Breast epithelium (tissue), 3 donors: ENCODE data around the gene LILRB1.

Experiments
- POLR2A ChIP-seq: fragments of 450-650 bp; IDR thresholded peaks from one replicate; pipeline ENCODE4 v1.6.1; 2016; ENCODE audit warnings: antibody characterized with exemption, mild to moderate bottlenecking, moderate library complexity
- TF ChIP-seq, protein P1 (sequence below), 3 donors: fragments of 450-650 bp; IDR thresholded peaks; one replicate each; pipeline ENCODE4 v1.5.1; 2016 to 2017; ENCODE audit warnings: antibody characterized with exemption in 3 of 3, mild to moderate bottlenecking in 3 of 3, moderate library complexity in 3 of 3

- TF ChIP-seq, protein P1, sequence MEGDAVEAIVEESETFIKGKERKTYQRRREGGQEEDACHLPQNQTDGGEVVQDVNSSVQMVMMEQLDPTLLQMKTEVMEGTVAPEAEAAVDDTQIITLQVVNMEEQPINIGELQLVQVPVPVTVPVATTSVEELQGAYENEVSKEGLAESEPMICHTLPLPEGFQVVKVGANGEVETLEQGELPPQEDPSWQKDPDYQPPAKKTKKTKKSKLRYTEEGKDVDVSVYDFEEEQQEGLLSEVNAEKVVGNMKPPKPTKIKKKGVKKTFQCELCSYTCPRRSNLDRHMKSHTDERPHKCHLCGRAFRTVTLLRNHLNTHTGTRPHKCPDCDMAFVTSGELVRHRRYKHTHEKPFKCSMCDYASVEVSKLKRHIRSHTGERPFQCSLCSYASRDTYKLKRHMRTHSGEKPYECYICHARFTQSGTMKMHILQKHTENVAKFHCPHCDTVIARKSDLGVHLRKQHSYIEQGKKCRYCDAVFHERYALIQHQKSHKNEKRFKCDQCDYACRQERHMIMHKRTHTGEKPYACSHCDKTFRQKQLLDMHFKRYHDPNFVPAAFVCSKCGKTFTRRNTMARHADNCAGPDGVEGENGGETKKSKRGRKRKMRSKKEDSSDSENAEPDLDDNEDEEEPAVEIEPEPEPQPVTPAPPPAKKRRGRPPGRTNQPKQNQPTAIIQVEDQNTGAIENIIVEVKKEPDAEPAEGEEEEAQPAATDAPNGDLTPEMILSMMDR (IDR thresholded peaks at IDR 0.05) = no peak
- no peak for TF ChIP-seq POLR2A
Observed at GRCh38 chr19:54622431-54622830, 7.9 kb upstream of the LILRB1 start.
